ENCODE results near the gene PRR5L. TPM values are rescaled to one million over a fixed set of nuclear protein-coding genes. Genes with fewer than 3 reads are reported as not detected.

PRR5L gene
- total RNA-seq, 1 donor from 2014 or later: 14.7 TPM

DNA sequence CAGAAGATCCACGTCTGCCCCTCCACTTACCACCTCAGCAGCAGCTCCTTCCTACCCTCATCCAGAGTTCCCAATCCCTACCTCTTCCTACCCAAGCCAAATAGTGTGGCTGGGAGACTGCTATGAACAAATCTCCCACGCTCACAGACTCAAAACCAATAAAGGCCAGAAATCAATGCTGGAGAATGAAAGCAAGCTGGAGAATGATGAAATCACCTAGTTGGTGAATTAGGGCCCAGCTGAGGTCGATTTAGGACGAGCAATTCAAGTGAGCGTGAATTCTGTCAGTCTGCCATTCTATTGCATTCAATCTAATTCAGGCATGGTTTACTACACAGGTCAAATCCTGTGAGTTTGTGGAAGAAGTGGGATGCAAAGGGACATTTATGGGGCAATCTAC lies 29.3 kb upstream of the PRR5L start:
- TF ChIP-seq EZH2phosphoT487 (IDR thresholded peaks at IDR 0.05) (no peak), EZH2 (IDR thresholded peaks at IDR 0.05) (no peak)
- TF ChIP-seq, protein P1, sequence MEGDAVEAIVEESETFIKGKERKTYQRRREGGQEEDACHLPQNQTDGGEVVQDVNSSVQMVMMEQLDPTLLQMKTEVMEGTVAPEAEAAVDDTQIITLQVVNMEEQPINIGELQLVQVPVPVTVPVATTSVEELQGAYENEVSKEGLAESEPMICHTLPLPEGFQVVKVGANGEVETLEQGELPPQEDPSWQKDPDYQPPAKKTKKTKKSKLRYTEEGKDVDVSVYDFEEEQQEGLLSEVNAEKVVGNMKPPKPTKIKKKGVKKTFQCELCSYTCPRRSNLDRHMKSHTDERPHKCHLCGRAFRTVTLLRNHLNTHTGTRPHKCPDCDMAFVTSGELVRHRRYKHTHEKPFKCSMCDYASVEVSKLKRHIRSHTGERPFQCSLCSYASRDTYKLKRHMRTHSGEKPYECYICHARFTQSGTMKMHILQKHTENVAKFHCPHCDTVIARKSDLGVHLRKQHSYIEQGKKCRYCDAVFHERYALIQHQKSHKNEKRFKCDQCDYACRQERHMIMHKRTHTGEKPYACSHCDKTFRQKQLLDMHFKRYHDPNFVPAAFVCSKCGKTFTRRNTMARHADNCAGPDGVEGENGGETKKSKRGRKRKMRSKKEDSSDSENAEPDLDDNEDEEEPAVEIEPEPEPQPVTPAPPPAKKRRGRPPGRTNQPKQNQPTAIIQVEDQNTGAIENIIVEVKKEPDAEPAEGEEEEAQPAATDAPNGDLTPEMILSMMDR (IDR thresholded peaks at IDR 0.05): no peak
- no peaks in the 10 kb centered on the region for H3K79me2 ChIP-seq (ENCODE audit: low read depth)
- no peak overlapping the region for H3K27ac ChIP-seq
- H4K20me1 ChIP-seq (ENCODE audit: low read depth): no peaks in the 10 kb centered on the region
- no peaks in the 10 kb centered on the region for H3F3A ChIP-seq (ENCODE audit: low read depth)
- no peak overlapping the region for H3K9ac ChIP-seq
- no peak for DNase-seq (ENCODE audit: low spot score)
- H3K36me3 Mint-ChIP-seq: peaks cover 22% of the 10 kb centered on the region
- peak overlapping the region; percentile 80 for H3K27ac Mint-ChIP-seq
- H3K4me1 Mint-ChIP-seq: peaks cover 20% of the 10 kb centered on the region
- H2AFZ ChIP-seq (replicated peaks): no peak overlapping the region
- no peak overlapping the region for H3K4me2 ChIP-seq
- H3K4me1 ChIP-seq: peaks cover 5% of the 10 kb centered on the region
- H3K27me3 Mint-ChIP-seq (ENCODE audit: insufficient read depth, low read depth): peaks cover 3% of the 10 kb centered on the region
- H3K4me3 ChIP-seq: no peak overlapping the region
- H3K4me3 Mint-ChIP-seq: no peak overlapping the region
- no peaks in the 10 kb centered on the region for H3K36me3 ChIP-seq
- no peaks in the 10 kb centered on the region for H3K27me3 ChIP-seq
- no peaks in the 10 kb centered on the region for H3K9me3 ChIP-seq (ENCODE audit: low read depth)
- H3K9me3 Mint-ChIP-seq: peaks cover 4% of the 10 kb centered on the region

- no peak for DNase-seq (ENCODE audit: low spot score)
- H3K36me3 Mint-ChIP-seq: peaks cover 32% of the 10 kb centered on the region
- TF ChIP-seq EZH2 (IDR thresholded peaks at IDR 0.05): no peak
- TF ChIP-seq EZH2phosphoT487 (IDR thresholded peaks at IDR 0.05): no peak
- TF ChIP-seq, protein P1 (IDR thresholded peaks at IDR 0.05): no peak
- H3K9me3 ChIP-seq (ENCODE audit: low read depth): no peaks in the 10 kb centered on the region
- no peaks in the 10 kb centered on the region for H4K20me1 ChIP-seq (ENCODE audit: low read depth)
- no peak overlapping the region for H3K4me2 ChIP-seq
- H3K27me3 ChIP-seq: no peaks in the 10 kb centered on the region
- no peak overlapping the region for H3K4me3 Mint-ChIP-seq
- H3K27ac ChIP-seq: no peak overlapping the region
- peaks cover 30% of the 10 kb centered on the region for H3K4me1 Mint-ChIP-seq
- peaks cover 9% of the 10 kb centered on the region for H3K9me3 Mint-ChIP-seq
- H2AFZ ChIP-seq (replicated peaks): no peak overlapping the region
- no peak overlapping the region for H3K4me3 ChIP-seq
- H3K4me1 ChIP-seq: peaks cover 9% of the 10 kb centered on the region
- no peaks in the 10 kb centered on the region for H3K36me3 ChIP-seq
- no peaks in the 10 kb centered on the region for H3K79me2 ChIP-seq (ENCODE audit: low read depth)
- H3K27me3 Mint-ChIP-seq (ENCODE audit: insufficient read depth, low read depth): peaks cover 3% of the 10 kb centered on the region
- H3F3A ChIP-seq (ENCODE audit: low read depth): no peaks in the 10 kb centered on the region
- no peak overlapping the region for H3K9ac ChIP-seq
- peak overlapping the region; percentile 29 for H3K27ac Mint-ChIP-seq
These were observed 27.6 kb upstream of the PRR5L start for GRCh38 chr11:36268337-36268985.

DNA sequence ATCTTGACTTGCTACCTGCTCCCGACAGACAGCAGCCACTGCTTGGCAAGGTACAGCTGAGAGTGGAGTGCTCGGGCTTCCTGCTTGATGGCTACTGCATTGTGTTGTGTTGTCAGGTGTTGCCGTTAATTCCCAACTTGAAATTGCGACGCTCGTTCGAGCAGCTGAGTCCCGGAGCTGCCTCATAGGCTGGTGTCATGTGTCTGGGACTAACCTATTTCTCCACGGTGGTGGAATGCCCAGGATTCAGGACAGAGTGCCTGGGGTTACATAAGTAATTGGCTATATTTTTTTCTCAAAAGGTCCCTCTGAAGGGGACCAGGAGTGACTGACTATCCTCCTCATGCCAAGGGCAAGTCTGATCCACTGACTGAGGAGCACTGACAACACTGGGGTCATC lies 25.4 kb upstream of the PRR5L start:
- peaks cover 5% of the 10 kb centered on the region for H3K27me3 Mint-ChIP-seq (ENCODE audit: insufficient read depth, low read depth)
- peaks cover 9% of the 10 kb centered on the region for H3K9me3 Mint-ChIP-seq

More for the DNA sequence above, 25.4 kb upstream of the PRR5L start:
- H3K4me2 ChIP-seq: no peak overlapping the region
- H3K4me3 ChIP-seq: no peak overlapping the region
- H3K79me2 ChIP-seq (ENCODE audit: low read depth): no peaks in the 10 kb centered on the region
- H3F3A ChIP-seq (ENCODE audit: low read depth): no peaks in the 10 kb centered on the region
- H4K20me1 ChIP-seq (ENCODE audit: low read depth): no peaks in the 10 kb centered on the region
- Mint-ChIP-seq H3K36me3 (peaks cover 42% of the 10 kb centered on the region), H3K4me3 (no peak overlapping the region), H3K4me1 (peaks cover 34% of the 10 kb centered on the region), H3K27ac (peak overlapping the region; percentile 11)
- H3K4me1 ChIP-seq: peaks cover 14% of the 10 kb centered on the region
- no peak for DNase-seq (ENCODE audit: low spot score)
- no peaks in the 10 kb centered on the region for H3K36me3 ChIP-seq
- no peaks in the 10 kb centered on the region for H3K27me3 ChIP-seq
- H3K9me3 ChIP-seq (ENCODE audit: low read depth): no peaks in the 10 kb centered on the region
- H3K27ac ChIP-seq: no peak overlapping the region
- no peak overlapping the region for H3K9ac ChIP-seq
- H2AFZ ChIP-seq (replicated peaks): no peak overlapping the region
- TF ChIP-seq, protein P1 (IDR thresholded peaks at IDR 0.05): no peak
- TF ChIP-seq EZH2phosphoT487 (IDR thresholded peaks at IDR 0.05): no peak
- no peak for TF ChIP-seq EZH2 (IDR thresholded peaks at IDR 0.05)

Measured in neural progenitor cell (in vitro differentiated cells).